ENCODE results near the gene RCAN3. TPM values are rescaled to one million over a fixed set of nuclear protein-coding genes. Genes with fewer than 3 reads are reported as not detected.
"Not testable (repeated sequence)": the region's sequence is repeated elsewhere in the genome, so short reads cannot be mapped to it uniquely, and the experiment has no call there.

Gene RCAN3
- total and polyA plus RNA-seq, 2 of the 4 experiments (the other 2 are of a cell fraction) = 4.0 to 5.9 TPM

DNA sequence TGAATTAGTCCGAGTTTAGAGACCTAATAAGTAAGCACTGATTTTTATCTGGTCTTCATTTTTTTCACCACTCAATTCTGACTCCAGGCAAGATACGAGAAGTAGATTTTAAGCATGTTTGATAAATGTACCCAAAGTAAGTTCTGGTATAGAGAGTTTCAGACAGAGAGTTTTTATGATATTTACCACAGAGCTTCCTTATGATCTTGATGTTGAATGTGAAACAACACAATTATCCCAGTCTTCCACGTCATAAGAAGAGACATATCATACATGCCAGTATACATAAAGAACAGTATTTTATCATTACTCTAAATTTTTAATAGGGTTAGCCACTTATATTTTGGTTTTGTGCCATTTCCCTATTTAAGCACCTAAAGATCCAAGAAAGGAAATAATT lies 45.4 kb downstream of the RCAN3 start:
- no peak overlapping the region for H2BK20ac ChIP-seq (ENCODE audit: low read depth, low read length)
- H3K23ac ChIP-seq (ENCODE audit: low read depth, low read length) = no peak overlapping the region
- DNase-seq (no peak), ATAC-seq (ENCODE audit: low read depth) (no peak)
- no peaks in the 10 kb centered on the region for H3K9me3 ChIP-seq (ENCODE audit: control insufficient read depth, insufficient read depth, low read length)
- POLR2A ChIA-PET (ENCODE audit: unreplicated experiment) = no interaction called here
- no peaks in the 10 kb centered on the region; the same call in 1 of the 2 replicates for H3K9me1 ChIP-seq (ENCODE audit: insufficient read depth, low read length)
- in situ Hi-C loops (cut with MboI; ENCODE audit: low sequenced_read_pairs) (no loop called here), dilution Hi-C loops (cut with HindIII; ENCODE audit: low sequenced_read_pairs, unreplicated experiment) (no loop called here), intact Hi-C loops (cut with micrococcal nuclease) (no loop called here)
- no peak overlapping the region for H3K18ac ChIP-seq (ENCODE audit: low read depth, low read length)
- no peak overlapping the region for H3K9ac ChIP-seq (ENCODE audit: low read depth, low read length)
- H4K5ac ChIP-seq (ENCODE audit: low read depth, low read length) = no peak overlapping the region
- H2AK5ac ChIP-seq (ENCODE audit: low read depth, low read length) = no peak overlapping the region
- no peaks in the 10 kb centered on the region for H3K79me1 ChIP-seq (ENCODE audit: low read depth in 1 of 2, low read length in 2 of 2)
- no peak overlapping the region for H3K14ac ChIP-seq (replicated peaks; ENCODE audit: low read depth, low read length)
- H3K4ac ChIP-seq (ENCODE audit: low read depth, low read length) = no peak overlapping the region
- no peak overlapping the region for H2AK9ac ChIP-seq (replicated peaks; ENCODE audit: low read depth, low read length, poor library complexity)
- BruUV-seq (replicated peaks) = no TSS peak
- no peak for TF ChIP-seq POLR2A (IDR thresholded peaks at IDR 0.05; ENCODE audit: low read depth, low read length)
- TF ChIP-seq BHLHE40 (IDR thresholded peaks at IDR 0.05; ENCODE audit: low read depth, low read length) = no peak
- TF ChIP-seq MAFK (IDR thresholded peaks at IDR 0.05; ENCODE audit: low read depth, low read length) = no peak
- no peak for TF ChIP-seq MXI1 (IDR thresholded peaks at IDR 0.05; ENCODE audit: borderline replicate concordance, low read depth, low read length)
- H3K4me1 ChIP-seq (ENCODE audit: control insufficient read depth, insufficient read depth, low read length) = no peaks in the 10 kb centered on the region; the same call in 1 of the 2 replicates
- no peak overlapping the region for H3K4me3 ChIP-seq (ENCODE audit: insufficient read depth, low read depth, low read length)
- CTCF ChIA-PET = no interaction called here
- no peak overlapping the region for H3K56ac ChIP-seq (ENCODE audit: extremely low read depth, insufficient read depth, low read length)
- no peaks in the 10 kb centered on the region for H3K36me3 ChIP-seq (ENCODE audit: control insufficient read depth, insufficient read depth, low read length)
- no CpG with 5 or more reads among the region's 3 CpGs for WGBS, 2 experiments (ENCODE audit: extremely low coverage in 2 of 2, insufficient read length in 1 of 2)
- no peak overlapping the region for H4K8ac ChIP-seq (ENCODE audit: low read depth in 2 of 2, low read length in 2 of 2)
- no peak overlapping the region for H2BK120ac ChIP-seq (ENCODE audit: low read depth, low read length)
- peaks cover 18% of the 10 kb centered on the region for H3K27me3 ChIP-seq (ENCODE audit: control insufficient read depth, insufficient read depth, low read length)
- no peak overlapping the region for H3K27ac ChIP-seq (ENCODE audit: insufficient read depth, low read length)
- no peak overlapping the region for H2AFZ ChIP-seq (replicated peaks; ENCODE audit: low read length, poor library complexity)
- no peak overlapping the region for H2BK15ac ChIP-seq (ENCODE audit: low read depth, low read length)
- H4K91ac ChIP-seq (ENCODE audit: insufficient read depth, low read depth, low read length) = no peak overlapping the region
- no peaks in the 10 kb centered on the region for H4K20me1 ChIP-seq (ENCODE audit: insufficient read depth, low read length)
- no peak overlapping the region for H3K4me2 ChIP-seq (ENCODE audit: low read depth, low read length)
- H2BK5ac ChIP-seq (ENCODE audit: low read depth, low read length, poor library complexity, severe bottlenecking) = no peak overlapping the region

DNA sequence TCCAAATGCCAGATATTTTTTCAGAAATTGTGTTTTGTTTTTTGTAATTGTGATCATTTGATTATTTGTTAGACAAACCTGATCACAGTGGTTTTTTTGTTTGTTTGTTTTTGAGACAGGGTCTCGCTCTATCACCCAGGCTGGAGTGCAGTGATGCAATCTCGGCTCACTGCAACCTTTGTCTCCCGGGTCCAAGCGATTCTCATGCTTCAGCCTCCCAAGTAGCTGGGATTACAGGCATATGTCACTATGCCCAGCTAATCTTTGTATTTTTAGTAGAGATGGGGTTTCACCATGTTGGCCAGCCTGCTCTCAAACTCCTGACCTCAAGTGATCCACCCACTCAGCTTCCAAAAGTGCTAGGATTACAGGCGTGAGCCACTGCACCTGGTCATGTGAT lies 46.6 kb downstream of the RCAN3 start:
- DNase-seq; H2BK5ac ChIP-seq (ENCODE audit: low read depth, low read length, poor library complexity, severe bottlenecking); dilution Hi-C loops (cut with HindIII; ENCODE audit: low sequenced_read_pairs, unreplicated experiment); H4K8ac ChIP-seq (ENCODE audit: low read depth in 2 of 2, low read length in 2 of 2); H3K36me3 ChIP-seq (ENCODE audit: control insufficient read depth, insufficient read depth, low read length); CTCF ChIA-PET; H3K18ac ChIP-seq (ENCODE audit: low read depth, low read length); ATAC-seq (ENCODE audit: low read depth); H2BK20ac ChIP-seq (ENCODE audit: low read depth, low read length); H4K20me1 ChIP-seq (ENCODE audit: insufficient read depth, low read length); H3K56ac ChIP-seq (ENCODE audit: extremely low read depth, insufficient read depth, low read length); H2AK5ac ChIP-seq (ENCODE audit: low read depth, low read length); H2BK120ac ChIP-seq (ENCODE audit: low read depth, low read length); H3K27ac ChIP-seq (ENCODE audit: insufficient read depth, low read length); H4K91ac ChIP-seq (ENCODE audit: insufficient read depth, low read depth, low read length); H4K5ac ChIP-seq (ENCODE audit: low read depth, low read length); H3K9me1 ChIP-seq (ENCODE audit: insufficient read depth, low read length); H3K4me1 ChIP-seq (ENCODE audit: control insufficient read depth, insufficient read depth, low read length); H3K79me1 ChIP-seq (ENCODE audit: low read depth in 1 of 2, low read length in 2 of 2); H2AFZ ChIP-seq (replicated peaks; ENCODE audit: low read length, poor library complexity); in situ Hi-C loops (cut with MboI; ENCODE audit: low sequenced_read_pairs); H3K14ac ChIP-seq (replicated peaks; ENCODE audit: low read depth, low read length); POLR2A ChIA-PET (ENCODE audit: unreplicated experiment); H3K4ac ChIP-seq (ENCODE audit: low read depth, low read length); BruUV-seq (replicated peaks); H2AK9ac ChIP-seq (replicated peaks; ENCODE audit: low read depth, low read length, poor library complexity); H3K9me3 ChIP-seq (ENCODE audit: control insufficient read depth, insufficient read depth, low read length); H3K23ac ChIP-seq (ENCODE audit: low read depth, low read length); H2BK15ac ChIP-seq (ENCODE audit: low read depth, low read length); intact Hi-C loops (cut with micrococcal nuclease); H3K4me2 ChIP-seq (ENCODE audit: low read depth, low read length); H3K4me3 ChIP-seq (ENCODE audit: insufficient read depth, low read depth, low read length); H3K9ac ChIP-seq (ENCODE audit: low read depth, low read length): not testable (repeated sequence)
- H3K27me3 ChIP-seq (ENCODE audit: control insufficient read depth, insufficient read depth, low read length) = peaks cover 27% of the 10 kb centered on the region
- WGBS, 2 experiments (ENCODE audit: extremely low coverage in 2 of 2, insufficient read length in 1 of 2) = 40% methylated on average over 1 of the region's 5 CpGs; no CpG with 5 or more reads in 1 of the 2 experiments

Data from IMR-90 (cell line).